ENCODE data around the gene NOS1AP. TPM values are rescaled to one million over a fixed set of nuclear protein-coding genes. Genes with fewer than 3 reads are reported as not detected.
A peak's percentile ranks its signal among the peaks of the same experiment; 100 is the strongest.

Gene NOS1AP
- total and polyA plus RNA-seq, 2 experiments from 2014 or later: 5.8 to 6.6 TPM

GRCh38 chr1:162067466-162067865 lies 2.0 kb upstream of the NOS1AP start (continued):
- no peak for TF ChIP-seq JUNB (IDR thresholded peaks at IDR 0.05; ENCODE audit: unreplicated experiment)
- TF ChIP-seq REST (IDR thresholded peaks at IDR 0.05; ENCODE audit: unreplicated experiment): no peak
- no peak for TF ChIP-seq CREB1 (CRISPR knock-in tag; IDR thresholded peaks at IDR 0.05; ENCODE audit: low read depth)
- no peak for TF ChIP-seq EZH2phosphoT487 (IDR thresholded peaks at IDR 0.05; ENCODE audit: unreplicated experiment)
- no peak for TF ChIP-seq EZH2 (IDR thresholded peaks at IDR 0.05; ENCODE audit: low read depth, unreplicated experiment)
- no peak for TF ChIP-seq ZNF114 (CRISPR knock-in tag; IDR thresholded peaks at IDR 0.05)
- TF ChIP-seq POLR2AphosphoS5 (IDR thresholded peaks at IDR 0.05; ENCODE audit: low read depth): no peak

- Mint-ChIP-seq H3K9me3 (no peaks in the 10 kb centered on the region), H3K4me3 (peak overlapping the region; percentile 76; the same call in 2 of the 3 replicates), H3K27me3 (ENCODE audit: insufficient read depth, low read depth, poor library complexity) (peaks cover 8% of the 10 kb centered on the region), H3K27ac (no peak overlapping the region), H3K4me1 (peaks cover 52% of the 10 kb centered on the region), H3K36me3 (ENCODE audit: low read depth) (peaks cover 3% of the 10 kb centered on the region)
- Histone ChIP-seq H3K9me2 (ENCODE audit: insufficient read depth) (no peaks in the 10 kb centered on the region), H4K20me1 (replicated peaks; ENCODE audit: insufficient read depth) (peaks cover 8% of the 10 kb centered on the region; the same call in 1 of the 2 replicates), H2AFZ (no peak overlapping the region), H3K36me3 (ENCODE audit: insufficient read depth) (no peaks in the 10 kb centered on the region), H3K4me3 (no peak overlapping the region), H3K79me2 (replicated peaks; ENCODE audit: insufficient read depth) (peaks cover 23% of the 10 kb centered on the region), H3K4me1 (ENCODE audit: insufficient read depth) (peaks cover 37% of the 10 kb centered on the region), H3K4me2 (no peak overlapping the region), H3K27ac (ENCODE audit: low read depth) (no peak overlapping the region), H3K27me3 (ENCODE audit: insufficient read depth) (peaks cover 8% of the 10 kb centered on the region; the same call in 1 of the 2 replicates), H3F3A (replicated peaks; ENCODE audit: low read depth) (peaks cover 11% of the 10 kb centered on the region; the same call in 1 of the 2 replicates)
- ATAC-seq (no peak), DNase-seq (ENCODE audit: low spot score) (no peak)
- TF ChIP-seq EZH2 (IDR thresholded peaks at IDR 0.05; ENCODE audit: low read depth, unreplicated experiment): no peak
- no peak for TF ChIP-seq CTCF (conservative IDR thresholded peaks at IDR 0.05; ENCODE audit: low read depth in 2 of 2)
- TF ChIP-seq POLR2AphosphoS5 (IDR thresholded peaks at IDR 0.05; ENCODE audit: low read depth): no peak
- TF ChIP-seq REST (IDR thresholded peaks at IDR 0.05; ENCODE audit: unreplicated experiment): no peak
- no peak for TF ChIP-seq STAT1 (IDR thresholded peaks at IDR 0.05; ENCODE audit: unreplicated experiment)
- TF ChIP-seq ZNF331 (CRISPR knock-in tag; IDR thresholded peaks at IDR 0.05; ENCODE audit: low read depth): no peak
- no peak for TF ChIP-seq EZH2phosphoT487 (IDR thresholded peaks at IDR 0.05; ENCODE audit: unreplicated experiment)
- TF ChIP-seq ETS1 (IDR thresholded peaks at IDR 0.05): no peak
- no peak for TF ChIP-seq NANOG (IDR thresholded peaks at IDR 0.05; ENCODE audit: borderline replicate concordance)
Observed at GRCh38 chr1:162068301-162068700, 1.2 kb upstream of the NOS1AP start.
